Naive B cell (primary cell): Measurements from ENCODE around the gene TUBGCP6. TPM values are rescaled to one million over a fixed set of nuclear protein-coding genes. Genes with fewer than 3 reads are reported as not detected.
"Not testable (repeated sequence)": the region's sequence is repeated elsewhere in the genome, so short reads cannot be mapped to it uniquely, and the experiment has no call there.

Experiments
- ATAC-seq, 2 donors: fragments of 150-1000 bp; cut with Tn5 transposase; 2 replicates each; pipeline ENCODE4 v1.10.0; 2021; ENCODE audit warnings: low read depth in 2 of 2, mild to moderate bottlenecking in 2 of 2, moderate library complexity in 2 of 2
- DNase-seq: peaks from one replicate; pipeline ENCODE4 v3.0.0; 2022
- H3K27ac Mint-ChIP-seq, 6 donors: one replicate each; pipeline ENCODE4 v1.8.0; 2020 to 2022; ENCODE audit warnings: mild to moderate bottlenecking in 6 of 6, mixed read lengths in 6 of 6, moderate library complexity in 5 of 6, inconsistent platforms in 2 of 6
- H3K27me3 Mint-ChIP-seq, 3 donors: one replicate each; pipeline ENCODE4 v1.8.0; 2021 to 2022; ENCODE audit warnings: mixed read lengths in 3 of 3, mild to moderate bottlenecking in 1 of 3
- H3K36me3 Mint-ChIP-seq, 2 donors: one replicate each; pipeline ENCODE4 v1.8.0; 2020 to 2022; ENCODE audit warnings: mixed read lengths in 2 of 2, inconsistent platforms in 1 of 2, mild to moderate bottlenecking in 1 of 2
- H3K4me1 Mint-ChIP-seq, 3 donors: one replicate each; pipeline ENCODE4 v1.8.0; 2020 to 2022; ENCODE audit warnings: mixed read lengths in 3 of 3, inconsistent platforms in 1 of 3, mild to moderate bottlenecking in 1 of 3, moderate library complexity in 1 of 3
- H3K4me3 Mint-ChIP-seq, 8 donors: one replicate each; pipeline ENCODE4 v1.8.0; 2020 to 2022; ENCODE audit warnings: mild to moderate bottlenecking in 8 of 8, mixed read lengths in 8 of 8, moderate library complexity in 8 of 8, inconsistent platforms in 2 of 8
- H3K9me3 Mint-ChIP-seq, 7 donors: one replicate each; pipeline ENCODE4 v1.8.0; 2020 to 2022; ENCODE audit warnings: mixed read lengths in 7 of 7, mild to moderate bottlenecking in 5 of 7, inconsistent platforms in 2 of 7, moderate library complexity in 1 of 7
- polyA plus RNA-seq, 6 donors: library from polyadenylated mRNA; unstranded; fragments of 300-500 nt; fragmentation: Illumina TruSeq; gene quantifications; one replicate each; pipeline ENCODE4 v1.2.3, GENCODE V29; 2021; ENCODE audit warnings: low read depth in 6 of 6

TUBGCP6 gene
- polyA plus RNA-seq, 6 donors from 2014 or later: 11.6 to 23.2 (median 14.2) TPM

DNA sequence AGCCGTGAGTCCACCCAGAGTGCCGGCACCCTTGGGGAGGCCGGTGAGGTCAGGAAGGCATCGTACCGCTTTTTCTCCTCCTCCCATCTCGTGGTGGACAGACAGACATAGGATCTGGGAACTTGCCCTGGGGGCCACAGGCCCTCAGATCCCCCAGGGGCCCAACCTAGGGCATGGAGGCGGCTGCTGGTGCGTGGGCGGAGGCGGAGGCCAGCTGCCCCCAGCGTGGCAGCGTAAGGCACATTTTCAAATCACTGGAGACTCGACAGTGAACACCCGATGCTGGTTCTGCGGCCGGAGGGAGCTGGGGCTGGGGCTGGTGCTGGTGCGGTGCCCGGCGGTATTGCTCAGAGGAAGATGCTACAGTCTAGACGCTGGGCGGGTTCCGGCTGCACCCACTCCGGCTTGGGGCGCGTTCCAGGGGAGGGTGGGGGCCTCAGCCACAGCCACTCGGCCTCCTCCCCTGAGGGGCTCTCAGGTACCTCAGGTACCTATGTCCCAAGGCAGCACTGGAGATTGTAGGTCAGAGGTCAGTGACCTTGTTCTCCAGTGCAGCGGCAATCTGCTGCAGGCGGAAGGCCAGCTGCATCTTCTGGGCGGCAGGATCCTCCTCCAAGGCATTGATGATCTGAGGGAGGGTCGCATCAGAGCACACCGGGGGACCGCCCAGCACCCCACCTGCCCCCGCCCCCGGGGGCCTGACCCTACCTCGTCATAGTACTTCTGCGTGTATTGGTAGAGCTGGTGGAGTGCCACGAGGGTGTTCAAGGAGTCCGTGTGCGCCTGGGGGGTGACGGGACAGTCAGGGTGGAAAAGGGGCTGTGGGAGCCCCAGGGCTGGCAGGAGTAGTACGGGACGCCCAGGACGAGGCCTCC is 30.6 kb upstream of the TUBGCP6 start:
- H3K9me3 Mint-ChIP-seq: no peaks in the 10 kb centered on the region
- ATAC-seq (no peak), DNase-seq (no peak)
- H3K27ac Mint-ChIP-seq: no peak overlapping the region
- peaks cover 0 to 6% (median 0%) of the 10 kb centered on the region in 3 donors for H3K27me3 Mint-ChIP-seq
- peak overlapping the region in 1 of 8 donors; percentile 44 for H3K4me3 Mint-ChIP-seq
- H3K4me1 Mint-ChIP-seq: peaks cover 8 to 19% (median 11%) of the 10 kb centered on the region in 3 donors
- no peaks in the 10 kb centered on the region for H3K36me3 Mint-ChIP-seq

GRCh38 chr22:50274771-50275170 is 29.9 kb upstream of the TUBGCP6 start:
- no peaks in the 10 kb centered on the region for H3K9me3 Mint-ChIP-seq
- DNase-seq: no peak
- H3K27ac Mint-ChIP-seq: no peak overlapping the region

DNA sequence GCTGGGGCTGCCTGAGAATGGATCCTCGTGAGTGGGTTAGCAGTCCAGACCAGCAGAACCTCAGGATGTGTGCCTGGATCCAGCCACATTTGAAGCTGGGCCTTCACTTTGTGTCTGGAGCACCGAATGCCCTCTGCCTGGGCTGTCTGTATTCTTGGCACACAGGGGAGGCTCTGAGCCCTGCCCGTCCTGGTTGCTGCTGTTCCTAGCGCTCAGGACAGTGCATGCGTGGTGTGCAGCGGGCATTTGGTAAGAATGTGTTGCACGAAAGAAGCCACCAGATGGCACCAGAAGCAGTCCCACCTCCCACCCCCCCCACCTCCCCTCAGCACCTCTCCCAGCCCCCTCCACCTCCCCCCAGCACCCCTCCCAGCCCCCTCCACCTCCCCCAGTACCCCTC is 29.5 kb upstream of the TUBGCP6 start:
- ATAC-seq (peak in 1 of 2 donors; percentile 22), DNase-seq (peak; percentile 49)
- Mint-ChIP-seq H3K36me3 (no peaks in the 10 kb centered on the region), H3K27ac (peak overlapping the region in 1 of 6 donors; percentile 85), H3K9me3 (no peaks in the 10 kb centered on the region), H3K4me3 (peak overlapping the region in 3 of 8 donors; percentile 44 to 69 (median 52)), H3K4me1 (peaks cover 8 to 24% (median 13%) of the 10 kb centered on the region in 3 donors), H3K27me3 (peaks cover 0 to 6% (median 2%) of the 10 kb centered on the region in 3 donors)

More at GRCh38 chr22:50274771-50275170, 29.9 kb upstream of the TUBGCP6 start:
- ATAC-seq: no peak
- no peaks in the 10 kb centered on the region for H3K36me3 Mint-ChIP-seq
- peaks cover 0 to 6% (median 0%) of the 10 kb centered on the region in 3 donors for H3K27me3 Mint-ChIP-seq
- no peak overlapping the region for H3K4me3 Mint-ChIP-seq
- H3K4me1 Mint-ChIP-seq: peaks cover 8 to 19% (median 11%) of the 10 kb centered on the region in 3 donors

- ATAC-seq, H3K36me3 Mint-ChIP-seq, H3K27me3 Mint-ChIP-seq, H3K9me3 Mint-ChIP-seq, DNase-seq: not testable (repeated sequence)
- Mint-ChIP-seq H3K4me3 (peak overlapping the region in 2 of 8 donors; percentile 52 to 79), H3K4me1 (peaks cover 8 to 26% (median 17%) of the 10 kb centered on the region in 3 donors), H3K27ac (peak overlapping the region in 1 of 6 donors; percentile 85)
These were observed 29.0 kb upstream of the TUBGCP6 start for GRCh38 chr22:50273781-50274180.

GRCh38 chr22:50273352-50273751 is 28.5 kb upstream of the TUBGCP6 start:
- H3K9me3 Mint-ChIP-seq, ATAC-seq, DNase-seq, H3K27ac Mint-ChIP-seq, H3K36me3 Mint-ChIP-seq: not testable (repeated sequence)
- Mint-ChIP-seq H3K27me3 (peaks cover 0 to 12% (median 6%) of the 10 kb centered on the region in 3 donors), H3K4me3 (peak overlapping the region in 1 of 8 donors; percentile 52), H3K4me1 (peaks cover 12 to 30% (median 21%) of the 10 kb centered on the region in 3 donors)

- Mint-ChIP-seq H3K4me1 (peaks cover 12 to 34% (median 25%) of the 10 kb centered on the region in 3 donors), H3K9me3 (no peaks in the 10 kb centered on the region), H3K36me3 (no peaks in the 10 kb centered on the region), H3K27me3 (peaks cover 0 to 16% (median 6%) of the 10 kb centered on the region in 3 donors), H3K27ac (no peak overlapping the region), H3K4me3 (peak overlapping the region in 4 of 8 donors; percentile 24 to 63 (median 38))
- ATAC-seq (no peak), DNase-seq (no peak)
These were observed 27.4 kb upstream of the TUBGCP6 start for GRCh38 chr22:50272044-50272802.

DNA sequence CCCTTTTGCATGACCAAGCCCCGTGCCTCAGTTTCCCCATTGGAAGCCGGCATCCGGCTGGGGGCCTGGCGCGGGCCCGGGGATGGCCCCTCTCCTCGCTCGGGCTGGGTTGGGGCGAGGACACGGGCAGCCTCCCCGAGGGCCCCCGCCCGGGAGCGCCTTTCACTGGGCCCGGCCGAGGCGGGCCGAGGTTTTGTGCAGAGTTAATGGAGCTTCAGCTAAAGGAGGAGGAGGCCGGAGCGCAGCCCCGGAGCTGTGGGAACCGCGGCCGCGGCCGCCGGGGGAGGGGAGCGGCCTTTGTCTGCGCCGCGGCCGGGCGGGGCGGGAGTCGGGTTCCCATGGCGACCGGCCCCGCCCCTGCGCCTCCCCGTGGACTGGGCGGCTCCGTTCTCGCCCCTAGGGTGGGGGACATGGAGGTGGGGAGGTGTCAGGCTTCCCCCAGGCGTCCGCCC is 26.7 kb upstream of the TUBGCP6 start:
- peak; percentile 11 to 19 for ATAC-seq
- Mint-ChIP-seq H3K36me3 (no peaks in the 10 kb centered on the region), H3K27ac (peak overlapping the region in 1 of 6 donors; percentile 4)

GRCh38 chr22:50270666-50271394 is 26.0 kb upstream of the TUBGCP6 start:
- Mint-ChIP-seq H3K27ac (no peak overlapping the region), H3K9me3 (no peaks in the 10 kb centered on the region), H3K27me3 (peaks cover 0 to 21% (median 6%) of the 10 kb centered on the region in 3 donors), H3K36me3 (no peaks in the 10 kb centered on the region), H3K4me1 (peaks cover 11 to 34% (median 25%) of the 10 kb centered on the region in 3 donors), H3K4me3 (peak overlapping the region; percentile 75 to 86 (median 78))
- ATAC-seq (peak; percentile 51 to 57), DNase-seq (peak; percentile 71)

More for the DNA sequence above, 26.7 kb upstream of the TUBGCP6 start:
- Mint-ChIP-seq H3K4me1 (peaks cover 12 to 34% (median 25%) of the 10 kb centered on the region in 3 donors), H3K27me3 (peaks cover 0 to 16% (median 6%) of the 10 kb centered on the region in 3 donors), H3K4me3 (peak overlapping the region in 4 of 8 donors; percentile 33 to 78 (median 76)), H3K9me3 (no peaks in the 10 kb centered on the region)
- DNase-seq: peak; percentile 45

- H3K27me3 Mint-ChIP-seq: peaks cover 0 to 21% (median 6%) of the 10 kb centered on the region in 3 donors
- H3K27ac Mint-ChIP-seq: no peak within 1 kb of the TSS
- peak; percentile 57 for DNase-seq
- H3K4me3 Mint-ChIP-seq: peak within 1 kb of the TSS; percentile 75 to 86 (median 78)
- ATAC-seq: peak; percentile 57 to 64
- no peaks in the 10 kb centered on the region for H3K36me3 Mint-ChIP-seq
- H3K9me3 Mint-ChIP-seq: no peaks in the 10 kb centered on the region
- H3K4me1 Mint-ChIP-seq: peaks cover 8 to 32% (median 28%) of the 10 kb centered on the region in 3 donors
These were observed 25.3 kb upstream of the TUBGCP6 start, which contains the start of gene MAPK11 for GRCh38 chr22:50269970-50270665. Gene MAPK11, minus strand, starts transcription at chr22:50270380. Its CDS starts 88 bp downstream, at chr22:50270292.

GRCh38 chr22:50269573-50269969 is 24.7 kb upstream of the TUBGCP6 start:
- peaks cover 8 to 29% (median 28%) of the 10 kb centered on the region in 3 donors for H3K4me1 Mint-ChIP-seq
- peaks cover 0 to 22% (median 6%) of the 10 kb centered on the region in 3 donors for H3K27me3 Mint-ChIP-seq
- H3K9me3 Mint-ChIP-seq: no peaks in the 10 kb centered on the region
- peak overlapping the region; percentile 3 to 77 (median 70) for H3K4me3 Mint-ChIP-seq
- DNase-seq: no peak
- ATAC-seq: no peak
- no peak overlapping the region for H3K27ac Mint-ChIP-seq
- no peaks in the 10 kb centered on the region for H3K36me3 Mint-ChIP-seq

- peak overlapping the region in 7 of 8 donors; percentile 30 to 86 (median 47) for H3K4me3 Mint-ChIP-seq
- DNase-seq (no peak), ATAC-seq (no peak)
- peaks cover 8 to 22% (median 22%) of the 10 kb centered on the region in 3 donors for H3K4me1 Mint-ChIP-seq
- no peaks in the 10 kb centered on the region for H3K9me3 Mint-ChIP-seq
- no peaks in the 10 kb centered on the region for H3K36me3 Mint-ChIP-seq
- H3K27ac Mint-ChIP-seq: peak overlapping the region in 1 of 6 donors; percentile 4
- H3K27me3 Mint-ChIP-seq: peaks cover 0 to 30% (median 1%) of the 10 kb centered on the region in 3 donors
These were observed 23.9 kb upstream of the TUBGCP6 start for GRCh38 chr22:50268655-50269113.
